ENCODE results near the gene MYCBP.
"Not testable (repeated sequence)": the region's sequence is repeated elsewhere in the genome, so short reads cannot be mapped to it uniquely, and the experiment has no call there.

MYCBP gene, protein sequence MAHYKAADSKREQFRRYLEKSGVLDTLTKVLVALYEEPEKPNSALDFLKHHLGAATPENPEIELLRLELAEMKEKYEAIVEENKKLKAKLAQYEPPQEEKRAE

GRCh38 chr1:38873027-38873969, at the start of gene MYCBP:
Gene MYCBP, minus strand, starts transcription at chr1:38873348. Its CDS starts 43 bp downstream, at chr1:38873305.
- H3K9me3 ChIP-seq (ENCODE audit: control insufficient read depth, low read length), result no peaks in the 10 kb centered on the region
- H3K4me3 ChIP-seq (ENCODE audit: low read length), result peak within 1 kb of the TSS; percentile 93
- H3K9ac ChIP-seq (ENCODE audit: low read length), result peak within 1 kb of the TSS; percentile 98
- peak; percentile 96 for DNase-seq (ENCODE audit: low read depth)
- peaks cover 4% of the 10 kb centered on the region for H3K36me3 ChIP-seq (ENCODE audit: control insufficient read depth, insufficient read depth, low read length, severe bottlenecking)
- no peaks in the 10 kb centered on the region for H3K27me3 ChIP-seq (replicated peaks; ENCODE audit: control insufficient read depth, insufficient read depth, low read length)
- H3K4me1 ChIP-seq (ENCODE audit: control insufficient read depth, insufficient read depth, low read length), result peaks cover 26% of the 10 kb centered on the region

- H3K9me3 ChIP-seq (ENCODE audit: control insufficient read depth, low read length), result no peaks in the 10 kb centered on the region
- no peaks in the 10 kb centered on the region for H3K27me3 ChIP-seq (replicated peaks; ENCODE audit: control insufficient read depth, insufficient read depth, low read length)
- no peak overlapping the region for H3K9ac ChIP-seq (ENCODE audit: low read length)
- no peaks in the 10 kb centered on the region for H3K4me1 ChIP-seq (ENCODE audit: control insufficient read depth, insufficient read depth, low read length)
- H3K36me3 ChIP-seq (ENCODE audit: control insufficient read depth, insufficient read depth, low read length, severe bottlenecking), result peaks cover 14% of the 10 kb centered on the region
- DNase-seq (ENCODE audit: low read depth), result no peak
- H3K4me3 ChIP-seq (ENCODE audit: low read length), result no peak overlapping the region
These were observed 46.0 kb upstream of the MYCBP start for GRCh38 chr1:38919130-38919529.

GRCh38 chr1:38918568-38918967, 45.4 kb upstream of the MYCBP start:
- no peaks in the 10 kb centered on the region for H3K27me3 ChIP-seq (replicated peaks; ENCODE audit: control insufficient read depth, insufficient read depth, low read length)
- H3K4me1 ChIP-seq (ENCODE audit: control insufficient read depth, insufficient read depth, low read length), result no peaks in the 10 kb centered on the region
- no peak overlapping the region for H3K4me3 ChIP-seq (ENCODE audit: low read length)
- peaks cover 14% of the 10 kb centered on the region for H3K36me3 ChIP-seq (ENCODE audit: control insufficient read depth, insufficient read depth, low read length, severe bottlenecking)
- no peak overlapping the region for H3K9ac ChIP-seq (ENCODE audit: low read length)
- H3K9me3 ChIP-seq (ENCODE audit: control insufficient read depth, low read length), result no peaks in the 10 kb centered on the region
- DNase-seq (ENCODE audit: low read depth), result no peak

- DNase-seq (ENCODE audit: low read depth), result no peak
- Histone ChIP-seq H3K9me3 (ENCODE audit: control insufficient read depth, low read length) (no peaks in the 10 kb centered on the region), H3K36me3 (ENCODE audit: control insufficient read depth, insufficient read depth, low read length, severe bottlenecking) (peaks cover 14% of the 10 kb centered on the region), H3K27me3 (replicated peaks; ENCODE audit: control insufficient read depth, insufficient read depth, low read length) (no peaks in the 10 kb centered on the region), H3K4me3 (ENCODE audit: low read length) (no peak overlapping the region), H3K9ac (ENCODE audit: low read length) (no peak overlapping the region), H3K4me1 (ENCODE audit: control insufficient read depth, insufficient read depth, low read length) (no peaks in the 10 kb centered on the region)
These were observed 44.6 kb upstream of the MYCBP start for GRCh38 chr1:38917772-38918171.

DNA sequence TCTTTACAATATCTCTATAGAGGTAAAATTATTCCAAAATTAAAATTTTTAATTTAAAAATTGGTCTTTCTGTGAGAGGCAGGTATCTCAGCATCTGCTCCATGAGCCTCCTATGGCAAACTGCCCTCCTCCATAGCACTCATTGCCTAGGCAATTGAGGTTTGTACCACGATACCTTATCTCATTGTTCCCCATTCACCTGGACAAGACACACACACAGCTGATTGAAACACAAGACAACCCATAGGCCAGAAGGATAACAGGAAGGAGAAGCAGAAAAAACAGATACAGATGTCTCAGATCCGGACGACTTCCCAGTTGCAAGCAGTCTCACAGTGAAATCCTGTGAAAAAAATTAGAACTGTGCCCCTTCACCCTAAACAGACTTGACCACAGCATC, 44.2 kb upstream of the MYCBP start:
- Histone ChIP-seq H3K4me1 (ENCODE audit: control insufficient read depth, insufficient read depth, low read length) (no peaks in the 10 kb centered on the region), H3K9me3 (ENCODE audit: control insufficient read depth, low read length) (no peaks in the 10 kb centered on the region), H3K9ac (ENCODE audit: low read length) (no peak overlapping the region), H3K36me3 (ENCODE audit: control insufficient read depth, insufficient read depth, low read length, severe bottlenecking) (peaks cover 14% of the 10 kb centered on the region), H3K4me3 (ENCODE audit: low read length) (no peak overlapping the region), H3K27me3 (replicated peaks; ENCODE audit: control insufficient read depth, insufficient read depth, low read length) (no peaks in the 10 kb centered on the region)
- no peak for DNase-seq (ENCODE audit: low read depth)

- Histone ChIP-seq H3K4me3 (ENCODE audit: low read length) (no peak overlapping the region), H3K4me1 (ENCODE audit: control insufficient read depth, insufficient read depth, low read length) (no peaks in the 10 kb centered on the region), H3K36me3 (ENCODE audit: control insufficient read depth, insufficient read depth, low read length, severe bottlenecking) (peaks cover 14% of the 10 kb centered on the region), H3K9ac (ENCODE audit: low read length) (no peak overlapping the region), H3K9me3 (ENCODE audit: control insufficient read depth, low read length) (no peaks in the 10 kb centered on the region), H3K27me3 (replicated peaks; ENCODE audit: control insufficient read depth, insufficient read depth, low read length) (no peaks in the 10 kb centered on the region)
- no peak for DNase-seq (ENCODE audit: low read depth)
These were observed 42.3 kb upstream of the MYCBP start for GRCh38 chr1:38915352-38915948.

GRCh38 chr1:38914908-38915307, 41.8 kb upstream of the MYCBP start:
- H3K4me1 ChIP-seq (ENCODE audit: control insufficient read depth, insufficient read depth, low read length); H3K27me3 ChIP-seq (replicated peaks; ENCODE audit: control insufficient read depth, insufficient read depth, low read length); H3K4me3 ChIP-seq (ENCODE audit: low read length); DNase-seq (ENCODE audit: low read depth); H3K9me3 ChIP-seq (ENCODE audit: control insufficient read depth, low read length); H3K9ac ChIP-seq (ENCODE audit: low read length): not testable (repeated sequence)
- peaks cover 14% of the 10 kb centered on the region for H3K36me3 ChIP-seq (ENCODE audit: control insufficient read depth, insufficient read depth, low read length, severe bottlenecking)

GRCh38 chr1:38908821-38909220, 35.7 kb upstream of the MYCBP start:
- Histone ChIP-seq H3K27me3 (replicated peaks; ENCODE audit: control insufficient read depth, insufficient read depth, low read length) (no peaks in the 10 kb centered on the region), H3K9ac (ENCODE audit: low read length) (no peak overlapping the region), H3K36me3 (ENCODE audit: control insufficient read depth, insufficient read depth, low read length, severe bottlenecking) (no peaks in the 10 kb centered on the region), H3K4me1 (ENCODE audit: control insufficient read depth, insufficient read depth, low read length) (no peaks in the 10 kb centered on the region), H3K9me3 (ENCODE audit: control insufficient read depth, low read length) (peaks cover 4% of the 10 kb centered on the region), H3K4me3 (ENCODE audit: low read length) (no peak overlapping the region)
- no peak for DNase-seq (ENCODE audit: low read depth)

- no peaks in the 10 kb centered on the region for H3K27me3 ChIP-seq (replicated peaks; ENCODE audit: control insufficient read depth, insufficient read depth, low read length)
- H3K4me1 ChIP-seq (ENCODE audit: control insufficient read depth, insufficient read depth, low read length), result no peaks in the 10 kb centered on the region
- H3K9ac ChIP-seq (ENCODE audit: low read length), result no peak overlapping the region
- no peaks in the 10 kb centered on the region for H3K36me3 ChIP-seq (ENCODE audit: control insufficient read depth, insufficient read depth, low read length, severe bottlenecking)
- no peak for DNase-seq (ENCODE audit: low read depth)
- no peak overlapping the region for H3K4me3 ChIP-seq (ENCODE audit: low read length)
- H3K9me3 ChIP-seq (ENCODE audit: control insufficient read depth, low read length), result peaks cover 4% of the 10 kb centered on the region
These were observed 32.8 kb upstream of the MYCBP start for GRCh38 chr1:38905985-38906384.

DNA sequence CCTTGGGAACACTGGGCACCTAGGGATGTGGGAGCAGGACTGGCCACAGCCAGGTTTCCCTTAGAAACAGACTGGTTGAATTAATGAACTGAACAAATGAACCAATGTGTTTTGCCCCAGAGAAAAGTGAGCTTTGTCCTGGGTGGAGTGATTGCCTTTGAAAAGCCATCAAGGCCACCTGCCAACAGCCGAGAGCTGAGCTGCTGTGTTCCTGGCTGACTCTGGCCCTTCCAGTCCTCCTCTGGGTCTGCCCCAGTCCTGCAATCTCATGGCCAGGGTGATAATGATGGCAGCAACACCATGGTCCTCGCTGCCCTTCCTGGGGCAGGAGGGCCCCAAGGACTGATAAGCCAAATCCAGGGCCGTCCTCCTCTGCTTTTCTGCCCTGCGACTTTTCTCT, 26.4 kb upstream of the MYCBP start:
- no peak overlapping the region for H3K4me3 ChIP-seq (ENCODE audit: low read length)
- H3K36me3 ChIP-seq (ENCODE audit: control insufficient read depth, insufficient read depth, low read length, severe bottlenecking), result no peaks in the 10 kb centered on the region
- no peak overlapping the region for H3K9ac ChIP-seq (ENCODE audit: low read length)
- H3K9me3 ChIP-seq (ENCODE audit: control insufficient read depth, low read length), result no peaks in the 10 kb centered on the region
- H3K27me3 ChIP-seq (replicated peaks; ENCODE audit: control insufficient read depth, insufficient read depth, low read length), result no peaks in the 10 kb centered on the region
- no peak for DNase-seq (ENCODE audit: low read depth)
- H3K4me1 ChIP-seq (ENCODE audit: control insufficient read depth, insufficient read depth, low read length), result no peaks in the 10 kb centered on the region

- H3K9ac ChIP-seq (ENCODE audit: low read length), result no peak overlapping the region
- no peaks in the 10 kb centered on the region for H3K9me3 ChIP-seq (ENCODE audit: control insufficient read depth, low read length)
- no peaks in the 10 kb centered on the region for H3K4me1 ChIP-seq (ENCODE audit: control insufficient read depth, insufficient read depth, low read length)
- H3K4me3 ChIP-seq (ENCODE audit: low read length), result no peak overlapping the region
- DNase-seq (ENCODE audit: low read depth), result no peak
- H3K36me3 ChIP-seq (ENCODE audit: control insufficient read depth, insufficient read depth, low read length, severe bottlenecking), result no peaks in the 10 kb centered on the region
- H3K27me3 ChIP-seq (replicated peaks; ENCODE audit: control insufficient read depth, insufficient read depth, low read length), result no peaks in the 10 kb centered on the region
These were observed 25.6 kb upstream of the MYCBP start for GRCh38 chr1:38898653-38899230.
